Measurements from ENCODE around the gene ABCC1. TPM values are rescaled to one million over a fixed set of nuclear protein-coding genes. Genes with fewer than 3 reads are reported as not detected.

The ABCC1 gene
- total and polyA plus RNA-seq, 2 of the 8 experiments (the other 6 are each of a cell fraction or from before 2014, with no cell fraction given): 42.6 to 66.8 TPM

DNA sequence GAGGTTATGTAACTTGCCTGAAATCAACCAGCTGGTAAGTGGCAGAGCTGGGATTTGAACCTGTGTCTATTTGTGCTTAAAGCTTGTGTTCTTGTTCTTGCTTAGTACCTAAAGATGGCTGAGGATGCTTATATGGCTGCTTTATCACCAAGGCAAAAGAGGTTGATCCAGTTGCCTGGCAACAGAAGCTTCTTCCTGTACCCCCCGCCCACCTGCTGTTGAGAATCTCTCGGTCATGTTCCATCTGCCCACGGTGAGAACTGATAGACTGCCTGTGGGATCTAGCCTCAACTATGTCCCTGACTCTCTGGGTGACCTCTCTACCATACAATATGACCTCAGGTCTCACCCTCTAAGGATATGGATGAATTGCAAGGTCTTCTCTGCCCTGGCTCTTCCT is 213.2 kb downstream of the ABCC1 start (continued):
- TF ChIP-seq, protein P1, sequence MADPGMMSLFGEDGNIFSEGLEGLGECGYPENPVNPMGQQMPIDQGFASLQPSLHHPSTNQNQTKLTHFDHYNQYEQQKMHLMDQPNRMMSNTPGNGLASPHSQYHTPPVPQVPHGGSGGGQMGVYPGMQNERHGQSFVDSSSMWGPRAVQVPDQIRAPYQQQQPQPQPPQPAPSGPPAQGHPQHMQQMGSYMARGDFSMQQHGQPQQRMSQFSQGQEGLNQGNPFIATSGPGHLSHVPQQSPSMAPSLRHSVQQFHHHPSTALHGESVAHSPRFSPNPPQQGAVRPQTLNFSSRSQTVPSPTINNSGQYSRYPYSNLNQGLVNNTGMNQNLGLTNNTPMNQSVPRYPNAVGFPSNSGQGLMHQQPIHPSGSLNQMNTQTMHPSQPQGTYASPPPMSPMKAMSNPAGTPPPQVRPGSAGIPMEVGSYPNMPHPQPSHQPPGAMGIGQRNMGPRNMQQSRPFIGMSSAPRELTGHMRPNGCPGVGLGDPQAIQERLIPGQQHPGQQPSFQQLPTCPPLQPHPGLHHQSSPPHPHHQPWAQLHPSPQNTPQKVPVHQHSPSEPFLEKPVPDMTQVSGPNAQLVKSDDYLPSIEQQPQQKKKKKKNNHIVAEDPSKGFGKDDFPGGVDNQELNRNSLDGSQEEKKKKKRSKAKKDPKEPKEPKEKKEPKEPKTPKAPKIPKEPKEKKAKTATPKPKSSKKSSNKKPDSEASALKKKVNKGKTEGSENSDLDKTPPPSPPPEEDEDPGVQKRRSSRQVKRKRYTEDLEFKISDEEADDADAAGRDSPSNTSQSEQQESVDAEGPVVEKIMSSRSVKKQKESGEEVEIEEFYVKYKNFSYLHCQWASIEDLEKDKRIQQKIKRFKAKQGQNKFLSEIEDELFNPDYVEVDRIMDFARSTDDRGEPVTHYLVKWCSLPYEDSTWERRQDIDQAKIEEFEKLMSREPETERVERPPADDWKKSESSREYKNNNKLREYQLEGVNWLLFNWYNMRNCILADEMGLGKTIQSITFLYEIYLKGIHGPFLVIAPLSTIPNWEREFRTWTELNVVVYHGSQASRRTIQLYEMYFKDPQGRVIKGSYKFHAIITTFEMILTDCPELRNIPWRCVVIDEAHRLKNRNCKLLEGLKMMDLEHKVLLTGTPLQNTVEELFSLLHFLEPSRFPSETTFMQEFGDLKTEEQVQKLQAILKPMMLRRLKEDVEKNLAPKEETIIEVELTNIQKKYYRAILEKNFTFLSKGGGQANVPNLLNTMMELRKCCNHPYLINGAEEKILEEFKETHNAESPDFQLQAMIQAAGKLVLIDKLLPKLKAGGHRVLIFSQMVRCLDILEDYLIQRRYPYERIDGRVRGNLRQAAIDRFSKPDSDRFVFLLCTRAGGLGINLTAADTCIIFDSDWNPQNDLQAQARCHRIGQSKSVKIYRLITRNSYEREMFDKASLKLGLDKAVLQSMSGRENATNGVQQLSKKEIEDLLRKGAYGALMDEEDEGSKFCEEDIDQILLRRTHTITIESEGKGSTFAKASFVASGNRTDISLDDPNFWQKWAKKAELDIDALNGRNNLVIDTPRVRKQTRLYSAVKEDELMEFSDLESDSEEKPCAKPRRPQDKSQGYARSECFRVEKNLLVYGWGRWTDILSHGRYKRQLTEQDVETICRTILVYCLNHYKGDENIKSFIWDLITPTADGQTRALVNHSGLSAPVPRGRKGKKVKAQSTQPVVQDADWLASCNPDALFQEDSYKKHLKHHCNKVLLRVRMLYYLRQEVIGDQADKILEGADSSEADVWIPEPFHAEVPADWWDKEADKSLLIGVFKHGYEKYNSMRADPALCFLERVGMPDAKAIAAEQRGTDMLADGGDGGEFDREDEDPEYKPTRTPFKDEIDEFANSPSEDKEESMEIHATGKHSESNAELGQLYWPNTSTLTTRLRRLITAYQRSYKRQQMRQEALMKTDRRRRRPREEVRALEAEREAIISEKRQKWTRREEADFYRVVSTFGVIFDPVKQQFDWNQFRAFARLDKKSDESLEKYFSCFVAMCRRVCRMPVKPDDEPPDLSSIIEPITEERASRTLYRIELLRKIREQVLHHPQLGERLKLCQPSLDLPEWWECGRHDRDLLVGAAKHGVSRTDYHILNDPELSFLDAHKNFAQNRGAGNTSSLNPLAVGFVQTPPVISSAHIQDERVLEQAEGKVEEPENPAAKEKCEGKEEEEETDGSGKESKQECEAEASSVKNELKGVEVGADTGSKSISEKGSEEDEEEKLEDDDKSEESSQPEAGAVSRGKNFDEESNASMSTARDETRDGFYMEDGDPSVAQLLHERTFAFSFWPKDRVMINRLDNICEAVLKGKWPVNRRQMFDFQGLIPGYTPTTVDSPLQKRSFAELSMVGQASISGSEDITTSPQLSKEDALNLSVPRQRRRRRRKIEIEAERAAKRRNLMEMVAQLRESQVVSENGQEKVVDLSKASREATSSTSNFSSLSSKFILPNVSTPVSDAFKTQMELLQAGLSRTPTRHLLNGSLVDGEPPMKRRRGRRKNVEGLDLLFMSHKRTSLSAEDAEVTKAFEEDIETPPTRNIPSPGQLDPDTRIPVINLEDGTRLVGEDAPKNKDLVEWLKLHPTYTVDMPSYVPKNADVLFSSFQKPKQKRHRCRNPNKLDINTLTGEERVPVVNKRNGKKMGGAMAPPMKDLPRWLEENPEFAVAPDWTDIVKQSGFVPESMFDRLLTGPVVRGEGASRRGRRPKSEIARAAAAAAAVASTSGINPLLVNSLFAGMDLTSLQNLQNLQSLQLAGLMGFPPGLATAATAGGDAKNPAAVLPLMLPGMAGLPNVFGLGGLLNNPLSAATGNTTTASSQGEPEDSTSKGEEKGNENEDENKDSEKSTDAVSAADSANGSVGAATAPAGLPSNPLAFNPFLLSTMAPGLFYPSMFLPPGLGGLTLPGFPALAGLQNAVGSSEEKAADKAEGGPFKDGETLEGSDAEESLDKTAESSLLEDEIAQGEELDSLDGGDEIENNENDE (IDR thresholded peaks at IDR 0.05; ENCODE audit: insufficient replicate concordance, low read length): no peak
- no peak for TF ChIP-seq SP4 (IDR thresholded peaks at IDR 0.05; ENCODE audit: low read length)
- no peak for TF ChIP-seq JUND (IDR thresholded peaks at IDR 0.05; ENCODE audit: low read length)
- TF ChIP-seq RXRA (IDR thresholded peaks at IDR 0.05; ENCODE audit: insufficient read depth, low read depth, low read length): no peak
- no peak for TF ChIP-seq POU5F1 (IDR thresholded peaks at IDR 0.05; ENCODE audit: low read depth, low read length)
- no peak for TF ChIP-seq RNF2 (IDR thresholded peaks at IDR 0.05; ENCODE audit: borderline replicate concordance, low read depth, low read length, missing control alignments, poor library complexity, severe bottlenecking)
- no peak for TF ChIP-seq GABPA (IDR thresholded peaks at IDR 0.05; ENCODE audit: borderline replicate concordance, insufficient read depth, low read length)
- TF ChIP-seq SIRT6 (IDR thresholded peaks at IDR 0.05; ENCODE audit: low read length): no peak
- TF ChIP-seq NANOG (IDR thresholded peaks at IDR 0.05; ENCODE audit: insufficient read depth, low read depth, low read length, poor library complexity, severe bottlenecking): no peak
- no peak for TF ChIP-seq SP2 (IDR thresholded peaks at IDR 0.05; ENCODE audit: low read length)
- TF ChIP-seq, protein P2, sequence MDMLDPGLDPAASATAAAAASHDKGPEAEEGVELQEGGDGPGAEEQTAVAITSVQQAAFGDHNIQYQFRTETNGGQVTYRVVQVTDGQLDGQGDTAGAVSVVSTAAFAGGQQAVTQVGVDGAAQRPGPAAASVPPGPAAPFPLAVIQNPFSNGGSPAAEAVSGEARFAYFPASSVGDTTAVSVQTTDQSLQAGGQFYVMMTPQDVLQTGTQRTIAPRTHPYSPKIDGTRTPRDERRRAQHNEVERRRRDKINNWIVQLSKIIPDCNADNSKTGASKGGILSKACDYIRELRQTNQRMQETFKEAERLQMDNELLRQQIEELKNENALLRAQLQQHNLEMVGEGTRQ (IDR thresholded peaks at IDR 0.05; ENCODE audit: low read length): no peak
